ENCODE data around the gene OR9Q2.
A peak's percentile ranks its signal among the peaks of the same experiment; 100 is the strongest.

Gene OR9Q2

DNA sequence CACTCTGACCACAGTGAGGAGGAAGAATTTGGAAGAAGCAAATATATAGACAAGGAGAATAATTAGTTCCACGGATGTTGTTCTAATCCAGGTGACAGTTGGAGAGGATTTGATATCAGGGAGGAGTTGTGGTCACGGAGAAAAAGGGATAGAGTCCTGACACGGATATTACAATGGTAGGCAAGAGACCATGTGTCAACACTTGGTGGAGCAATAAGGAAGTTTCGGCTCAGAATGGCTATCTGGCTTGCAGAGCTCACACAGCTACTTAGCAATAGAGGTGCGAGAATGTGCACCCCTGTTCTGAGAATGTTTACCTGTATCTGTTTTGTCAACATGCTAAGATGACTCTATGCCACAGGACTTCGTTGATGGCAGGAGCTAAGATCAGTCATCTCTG is 10.4 kb upstream of the OR9Q2 start:
- TF ChIP-seq, protein P1, sequence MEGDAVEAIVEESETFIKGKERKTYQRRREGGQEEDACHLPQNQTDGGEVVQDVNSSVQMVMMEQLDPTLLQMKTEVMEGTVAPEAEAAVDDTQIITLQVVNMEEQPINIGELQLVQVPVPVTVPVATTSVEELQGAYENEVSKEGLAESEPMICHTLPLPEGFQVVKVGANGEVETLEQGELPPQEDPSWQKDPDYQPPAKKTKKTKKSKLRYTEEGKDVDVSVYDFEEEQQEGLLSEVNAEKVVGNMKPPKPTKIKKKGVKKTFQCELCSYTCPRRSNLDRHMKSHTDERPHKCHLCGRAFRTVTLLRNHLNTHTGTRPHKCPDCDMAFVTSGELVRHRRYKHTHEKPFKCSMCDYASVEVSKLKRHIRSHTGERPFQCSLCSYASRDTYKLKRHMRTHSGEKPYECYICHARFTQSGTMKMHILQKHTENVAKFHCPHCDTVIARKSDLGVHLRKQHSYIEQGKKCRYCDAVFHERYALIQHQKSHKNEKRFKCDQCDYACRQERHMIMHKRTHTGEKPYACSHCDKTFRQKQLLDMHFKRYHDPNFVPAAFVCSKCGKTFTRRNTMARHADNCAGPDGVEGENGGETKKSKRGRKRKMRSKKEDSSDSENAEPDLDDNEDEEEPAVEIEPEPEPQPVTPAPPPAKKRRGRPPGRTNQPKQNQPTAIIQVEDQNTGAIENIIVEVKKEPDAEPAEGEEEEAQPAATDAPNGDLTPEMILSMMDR (IDR thresholded peaks at IDR 0.05; ENCODE audit: control insufficient read depth, extremely low read depth, insufficient read depth) = no peak
- DNase-seq (ENCODE audit: low read depth) = no peak
- H3K4me3 ChIP-seq (ENCODE audit: low read depth, low read length) = no peak overlapping the region

DNA sequence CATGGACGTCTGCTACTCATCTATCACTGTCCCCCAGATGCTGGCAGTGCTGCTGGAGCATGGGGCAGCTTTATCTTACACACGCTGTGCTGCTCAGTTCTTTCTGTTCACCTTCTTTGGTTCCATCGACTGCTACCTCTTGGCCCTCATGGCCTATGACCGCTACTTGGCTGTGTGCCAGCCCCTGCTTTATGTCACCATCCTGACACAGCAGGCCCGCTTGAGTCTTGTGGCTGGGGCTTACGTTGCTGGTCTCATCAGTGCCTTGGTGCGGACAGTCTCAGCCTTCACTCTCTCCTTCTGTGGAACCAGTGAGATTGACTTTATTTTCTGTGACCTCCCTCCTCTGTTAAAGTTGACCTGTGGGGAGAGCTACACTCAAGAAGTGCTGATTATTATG is 9.2 kb upstream of the OR9Q2 start:
- TF ChIP-seq, protein P1 (IDR thresholded peaks at IDR 0.05; ENCODE audit: control insufficient read depth, extremely low read depth, insufficient read depth) = no peak
- DNase-seq (ENCODE audit: low read depth) = no peak
- H3K4me3 ChIP-seq (ENCODE audit: low read depth, low read length) = no peak overlapping the region

DNA sequence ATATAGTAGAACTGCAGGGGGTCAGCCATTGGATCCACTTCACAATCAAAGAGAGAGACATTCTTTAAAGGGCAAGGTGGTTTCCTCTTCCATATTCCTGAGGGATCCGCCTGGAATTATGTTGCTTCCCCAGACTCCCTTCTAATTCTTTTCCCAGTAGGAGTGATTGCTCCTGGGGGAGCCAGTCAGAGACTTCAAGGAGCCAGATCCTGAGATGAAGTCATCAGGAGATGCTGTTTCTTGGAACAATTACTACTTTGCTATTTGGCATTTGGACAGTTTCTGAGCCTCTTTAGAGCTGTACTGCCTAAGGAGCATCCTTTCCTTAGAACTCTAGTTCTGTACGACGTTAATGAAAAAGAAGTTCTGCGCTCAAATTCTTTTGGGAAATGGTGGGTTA is 1.9 kb upstream of the OR9Q2 start:
- no peak overlapping the region for H3K4me3 ChIP-seq (ENCODE audit: low read depth, low read length)
- TF ChIP-seq, protein P1 (IDR thresholded peaks at IDR 0.05; ENCODE audit: control insufficient read depth, extremely low read depth, insufficient read depth) = no peak
- no peak for DNase-seq (ENCODE audit: low read depth)

DNA sequence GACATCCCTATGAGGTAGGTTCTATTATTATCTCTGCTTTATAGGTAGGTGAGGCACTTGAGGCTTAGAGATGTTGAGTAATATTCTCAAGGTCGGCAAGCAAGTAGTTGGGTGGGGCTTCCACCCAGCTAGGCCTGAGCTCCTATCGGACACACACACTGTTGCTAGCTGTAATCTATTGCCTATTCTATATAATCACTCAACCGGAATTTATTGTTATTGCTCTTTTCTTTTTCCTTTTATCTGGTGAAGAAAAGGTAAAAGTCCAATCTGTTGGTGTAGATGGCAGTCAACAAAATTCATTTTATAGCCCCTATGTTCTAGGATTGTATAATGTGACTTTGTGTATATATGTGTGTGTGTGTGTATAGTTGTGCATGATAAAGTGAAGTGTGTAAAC is 3.4 kb downstream of the OR9Q2 start:
- TF ChIP-seq, protein P1 (IDR thresholded peaks at IDR 0.05; ENCODE audit: control insufficient read depth, extremely low read depth, insufficient read depth) = no peak
- H3K4me3 ChIP-seq (ENCODE audit: low read depth, low read length) = no peak overlapping the region
- DNase-seq (ENCODE audit: low read depth) = no peak

DNA sequence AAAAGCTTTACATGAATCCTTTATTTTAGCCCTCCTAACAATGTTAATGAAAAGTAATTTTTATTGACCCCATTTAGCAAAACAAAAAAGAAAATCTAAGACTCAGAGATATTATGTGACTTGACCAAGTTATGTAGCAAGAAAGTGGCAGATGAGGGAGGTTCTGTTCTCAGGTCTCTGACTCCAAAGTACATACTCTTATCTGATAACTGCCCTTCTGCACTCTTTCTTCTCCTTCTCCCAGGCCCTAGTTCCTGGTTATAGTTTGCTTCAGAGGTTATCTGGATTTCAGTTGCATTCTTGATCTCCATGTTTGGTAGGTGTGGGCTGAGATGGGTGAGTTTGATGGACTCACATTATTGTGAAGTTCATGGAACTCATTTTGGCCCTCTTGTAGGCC is 4.5 kb downstream of the OR9Q2 start:
- no peak overlapping the region for H3K4me3 ChIP-seq (ENCODE audit: low read depth, low read length)
- TF ChIP-seq, protein P1 (IDR thresholded peaks at IDR 0.05; ENCODE audit: control insufficient read depth, extremely low read depth, insufficient read depth) = no peak
- DNase-seq (ENCODE audit: low read depth) = no peak

DNA sequence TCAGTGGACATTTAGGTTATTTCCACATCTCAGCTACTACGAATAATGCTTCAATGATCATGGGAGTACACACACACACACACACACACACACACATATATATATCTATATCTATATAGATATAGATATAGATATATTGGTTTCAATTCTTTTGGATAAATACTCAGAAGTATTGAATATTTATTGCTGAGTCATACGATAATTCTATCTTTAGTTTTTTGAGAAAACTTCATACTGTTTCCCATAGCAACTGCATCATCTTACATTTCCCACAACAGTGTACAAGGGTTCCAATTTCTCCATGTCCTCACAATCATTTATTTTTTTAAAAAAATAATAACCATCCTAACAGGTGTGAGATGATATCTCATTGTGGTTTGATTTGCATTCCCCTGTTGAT is 7.1 kb downstream of the OR9Q2 start:
- TF ChIP-seq, protein P1 (IDR thresholded peaks at IDR 0.05; ENCODE audit: control insufficient read depth, extremely low read depth, insufficient read depth) = no peak
- no peak overlapping the region for H3K4me3 ChIP-seq (ENCODE audit: low read depth, low read length)
- no peak for DNase-seq (ENCODE audit: low read depth)

DNA sequence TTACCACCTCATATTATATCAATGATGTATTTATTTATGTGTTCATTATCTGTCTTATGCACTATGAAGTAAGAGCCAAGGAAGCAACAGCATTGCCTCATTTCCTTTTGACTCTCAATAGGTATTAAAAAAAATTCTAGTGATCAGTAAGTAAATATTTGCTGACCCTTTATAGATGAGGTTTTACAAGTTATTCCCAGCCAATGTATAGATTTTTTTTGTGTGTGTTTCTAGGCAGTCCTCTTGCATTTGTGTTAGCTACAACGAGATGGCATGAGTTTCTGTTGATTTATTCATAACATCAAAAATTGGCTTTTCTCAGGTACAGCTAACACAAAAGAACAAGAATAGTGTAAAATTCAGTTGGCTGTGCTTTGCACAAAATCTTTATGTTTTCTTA is 10.4 kb downstream of the OR9Q2 start:
- TF ChIP-seq, protein P1 (IDR thresholded peaks at IDR 0.05; ENCODE audit: control insufficient read depth, extremely low read depth, insufficient read depth) = no peak
- no peak overlapping the region for H3K4me3 ChIP-seq (ENCODE audit: low read depth, low read length)
- DNase-seq (ENCODE audit: low read depth) = peak; percentile 92

Measured in LNCaP clone FGC (cell line).